Neural progenitor cell (in vitro differentiated cells): ENCODE measurements around the gene FGD4. TPM values are rescaled to one million over a fixed set of nuclear protein-coding genes. Genes with fewer than 3 reads are reported as not detected.

ENCODE experiments used
- DNase-seq: peaks from one replicate; pipeline ENCODE4 v3.0.0-alpha.2; 2016; ENCODE audit warnings: low spot score
- H2AFZ ChIP-seq: fragments of 200-600 bp; sonication (generic); replicated peaks from 2 replicates; pipeline ENCODE4 v1.6.1; 2016; ENCODE audit warnings: antibody characterized with exemption
- H3F3A ChIP-seq: fragments of 200-600 bp; sonication (generic); 2 replicates; pipeline ENCODE4 v1.6.1; 2016; ENCODE audit warnings: antibody characterized with exemption, low read depth
- H3K27ac ChIP-seq: fragments of 200-600 bp; sonication (generic); 2 replicates; pipeline ENCODE4 v1.5.1; 2016; ENCODE audit warnings: mild to moderate bottlenecking
- H3K27me3 ChIP-seq: fragments of 200-600 bp; sonication (generic); 2 replicates; pipeline ENCODE4 v1.6.1; 2016; ENCODE audit warnings: mild to moderate bottlenecking, moderate library complexity
- H3K36me3 ChIP-seq: fragments of 200-600 bp; sonication (generic); 2 replicates; pipeline ENCODE4 v1.5.1; 2016
- H3K4me1 ChIP-seq: fragments of 200-600 bp; sonication (generic); 2 replicates; pipeline ENCODE4 v1.6.1; 2016; ENCODE audit warnings: mixed run types
- H3K4me2 ChIP-seq: fragments of 200-600 bp; sonication (generic); 2 replicates; pipeline ENCODE4 v1.6.1; 2016
- H3K4me3 ChIP-seq: fragments of 200-600 bp; sonication (generic); 2 replicates; pipeline ENCODE4 v1.5.1; 2016
- H3K79me2 ChIP-seq: fragments of 200-600 bp; sonication (generic); 2 replicates; pipeline ENCODE4 v1.6.1; 2016; ENCODE audit warnings: low read depth
- H3K9ac ChIP-seq: fragments of 200-600 bp; sonication (generic); 2 replicates; pipeline ENCODE4 v1.6.1; 2016
- H3K9me3 ChIP-seq: fragments of 200-600 bp; sonication (generic); 2 replicates; pipeline ENCODE4 v1.5.1; 2016; ENCODE audit warnings: low read depth
- H4K20me1 ChIP-seq: fragments of 200-600 bp; sonication (generic); 2 replicates; pipeline ENCODE4 v1.6.1; 2016; ENCODE audit warnings: low read depth
- H3K27ac Mint-ChIP-seq: 3 replicates; pipeline ENCODE4 v1.8.0; 2021; ENCODE audit warnings: mixed read lengths
- H3K27me3 Mint-ChIP-seq: 2 replicates; pipeline ENCODE4 v1.8.0; 2022; ENCODE audit warnings: low read depth, mild to moderate bottlenecking, inconsistent platforms, moderate library complexity, mixed read lengths; ENCODE audit not compliant: insufficient read depth
- H3K36me3 Mint-ChIP-seq: 3 replicates; pipeline ENCODE4 v1.8.0; 2021; ENCODE audit warnings: mixed read lengths
- H3K4me1 Mint-ChIP-seq: 3 replicates; pipeline ENCODE4 v1.8.0; 2021; ENCODE audit warnings: mixed read lengths
- H3K4me3 Mint-ChIP-seq: 3 replicates; pipeline ENCODE4 v1.8.0; 2021; ENCODE audit warnings: mild to moderate bottlenecking, moderate library complexity, mixed read lengths
- H3K9me3 Mint-ChIP-seq: 3 replicates; pipeline ENCODE4 v1.8.0; 2020; ENCODE audit warnings: mixed read lengths
- EZH2 ChIP-seq: fragments of 200-600 bp; sonication (generic); IDR thresholded peaks from 2 replicates; pipeline ENCODE4 v1.6.1; 2017; ENCODE audit warnings: antibody characterized with exemption, mild to moderate bottlenecking, moderate library complexity
- EZH2phosphoT487 ChIP-seq: fragments of 200-600 bp; sonication (generic); IDR thresholded peaks from 2 replicates; pipeline ENCODE4 v1.6.1; 2017; ENCODE audit warnings: antibody characterized with exemption
- total RNA-seq: library from RNA; depleted of rRNA; stranded (reverse); fragments of >200 nt; gene quantifications from 2 replicates; pipeline ENCODE4 v1.2.3, GENCODE V29; 2015; ENCODE audit warnings: low replicate concordance
- TF ChIP-seq, protein P1 (sequence below): fragments of 200-600 bp; sonication (generic); IDR thresholded peaks from 2 replicates; pipeline ENCODE4 v1.5.1; 2017; ENCODE audit warnings: antibody characterized with exemption, mild to moderate bottlenecking

Gene FGD4
- total RNA-seq, 1 donor from 2014 or later = 41.4 TPM

DNA sequence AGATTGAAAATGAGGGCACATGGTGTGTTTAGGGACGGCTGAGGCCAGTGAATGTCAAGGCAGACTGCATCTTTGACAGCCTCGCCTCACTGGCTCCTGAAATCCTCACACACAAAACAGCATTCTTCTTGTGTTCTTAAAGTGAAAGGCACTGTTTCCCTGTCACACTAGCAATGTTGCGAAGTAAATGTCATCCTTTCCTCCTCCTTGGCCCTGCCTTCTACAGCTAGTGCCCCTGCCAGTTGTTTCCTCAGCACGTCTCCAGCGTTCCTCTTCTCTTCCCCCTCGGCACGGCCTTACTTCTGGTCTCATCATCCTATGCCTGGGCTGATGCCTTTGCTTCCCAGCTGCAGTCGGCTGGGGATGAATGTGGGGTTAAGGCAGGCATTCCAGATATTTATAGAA, 150.3 kb downstream of the FGD4 start:
- Mint-ChIP-seq H3K4me3 (peak overlapping the region; percentile 4), H3K36me3 (peaks cover 8% of the 10 kb centered on the region), H3K27ac (peak overlapping the region; percentile 59), H3K4me1 (peaks cover 24% of the 10 kb centered on the region), H3K27me3 (peaks cover 4% of the 10 kb centered on the region), H3K9me3 (peaks cover 3% of the 10 kb centered on the region)
- Histone ChIP-seq H3K27me3 (no peaks in the 10 kb centered on the region), H3K4me1 (peaks cover 8% of the 10 kb centered on the region), H3K27ac (no peak overlapping the region), H3K79me2 (peaks cover 100% of the 10 kb centered on the region), H3F3A (no peaks in the 10 kb centered on the region), H3K9me3 (no peaks in the 10 kb centered on the region), H3K9ac (no peak overlapping the region), H4K20me1 (peaks cover 64% of the 10 kb centered on the region), H2AFZ (no peak overlapping the region), H3K36me3 (no peaks in the 10 kb centered on the region), H3K4me3 (no peak overlapping the region), H3K4me2 (no peak overlapping the region)
- TF ChIP-seq EZH2phosphoT487 = no peak
- no peak for TF ChIP-seq EZH2
- TF ChIP-seq, protein P1, sequence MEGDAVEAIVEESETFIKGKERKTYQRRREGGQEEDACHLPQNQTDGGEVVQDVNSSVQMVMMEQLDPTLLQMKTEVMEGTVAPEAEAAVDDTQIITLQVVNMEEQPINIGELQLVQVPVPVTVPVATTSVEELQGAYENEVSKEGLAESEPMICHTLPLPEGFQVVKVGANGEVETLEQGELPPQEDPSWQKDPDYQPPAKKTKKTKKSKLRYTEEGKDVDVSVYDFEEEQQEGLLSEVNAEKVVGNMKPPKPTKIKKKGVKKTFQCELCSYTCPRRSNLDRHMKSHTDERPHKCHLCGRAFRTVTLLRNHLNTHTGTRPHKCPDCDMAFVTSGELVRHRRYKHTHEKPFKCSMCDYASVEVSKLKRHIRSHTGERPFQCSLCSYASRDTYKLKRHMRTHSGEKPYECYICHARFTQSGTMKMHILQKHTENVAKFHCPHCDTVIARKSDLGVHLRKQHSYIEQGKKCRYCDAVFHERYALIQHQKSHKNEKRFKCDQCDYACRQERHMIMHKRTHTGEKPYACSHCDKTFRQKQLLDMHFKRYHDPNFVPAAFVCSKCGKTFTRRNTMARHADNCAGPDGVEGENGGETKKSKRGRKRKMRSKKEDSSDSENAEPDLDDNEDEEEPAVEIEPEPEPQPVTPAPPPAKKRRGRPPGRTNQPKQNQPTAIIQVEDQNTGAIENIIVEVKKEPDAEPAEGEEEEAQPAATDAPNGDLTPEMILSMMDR = no peak
- DNase-seq = peak; percentile 32

DNA sequence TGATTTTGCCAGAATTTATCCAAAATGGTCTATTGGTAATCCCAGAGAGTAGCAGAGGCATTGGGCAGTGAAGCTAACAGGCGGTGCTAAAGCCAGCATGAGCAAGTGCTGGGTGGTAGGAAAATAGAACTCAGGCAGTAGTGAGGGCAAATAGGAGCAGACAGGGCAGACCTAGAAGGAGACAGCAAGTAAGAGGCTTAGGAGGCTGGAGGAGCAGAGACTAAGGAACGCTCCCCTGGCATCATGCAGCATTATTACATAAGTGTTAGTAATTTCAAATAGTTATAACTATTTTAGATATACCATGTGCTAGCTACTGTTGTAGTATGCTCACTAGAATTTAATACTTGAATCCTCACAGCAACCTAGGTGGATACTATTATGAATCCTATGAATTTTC, 151.7 kb downstream of the FGD4 start:
- Mint-ChIP-seq H3K9me3 (peaks cover 6% of the 10 kb centered on the region), H3K4me3 (no peak overlapping the region), H3K27ac (no peak overlapping the region), H3K4me1 (peaks cover 24% of the 10 kb centered on the region), H3K36me3 (peaks cover 14% of the 10 kb centered on the region), H3K27me3 (peaks cover 7% of the 10 kb centered on the region)
- H3K9ac ChIP-seq = no peak overlapping the region
- no peak overlapping the region for H2AFZ ChIP-seq
- peaks cover 100% of the 10 kb centered on the region for H3K79me2 ChIP-seq
- DNase-seq = no peak
- no peaks in the 10 kb centered on the region for H3K27me3 ChIP-seq
- peaks cover 51% of the 10 kb centered on the region for H4K20me1 ChIP-seq
- H3K4me1 ChIP-seq = peaks cover 8% of the 10 kb centered on the region
- H3K4me3 ChIP-seq = no peak overlapping the region
- H3F3A ChIP-seq = no peaks in the 10 kb centered on the region
- no peaks in the 10 kb centered on the region for H3K36me3 ChIP-seq
- H3K9me3 ChIP-seq = no peaks in the 10 kb centered on the region
- H3K4me2 ChIP-seq = no peak overlapping the region
- TF ChIP-seq EZH2phosphoT487 = no peak
- TF ChIP-seq, protein P1 = no peak
- TF ChIP-seq EZH2 = no peak
- H3K27ac ChIP-seq = no peak overlapping the region

DNA sequence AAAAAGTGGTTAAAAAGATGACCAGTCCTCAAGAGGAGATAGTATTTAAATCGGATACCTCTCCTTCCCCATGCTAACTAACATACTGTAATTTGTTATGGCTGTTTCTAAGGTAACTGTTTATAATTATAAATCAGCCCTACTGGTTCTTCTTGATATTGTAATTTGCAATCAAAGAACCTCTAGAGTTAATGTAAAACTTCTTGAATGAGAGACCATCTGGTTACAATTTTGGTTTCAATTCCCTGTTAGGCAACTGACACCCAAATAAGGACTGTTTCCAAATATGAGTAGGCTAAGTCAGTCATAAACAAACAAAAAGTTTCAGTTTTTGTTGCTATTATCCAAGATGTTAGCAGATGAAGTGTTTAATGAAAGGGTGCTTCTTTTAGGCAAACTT, 159.5 kb downstream of the FGD4 start:
- peaks cover 24% of the 10 kb centered on the region for H3K4me1 Mint-ChIP-seq
- peaks cover 34% of the 10 kb centered on the region for H3F3A ChIP-seq
- H3K27me3 ChIP-seq = no peaks in the 10 kb centered on the region
- no peak for TF ChIP-seq EZH2phosphoT487
- TF ChIP-seq, protein P1 = no peak
- no peak for TF ChIP-seq EZH2
- no peak overlapping the region for H2AFZ ChIP-seq
- no peaks in the 10 kb centered on the region for H3K36me3 ChIP-seq
- DNase-seq = no peak
- H3K27ac ChIP-seq = peak overlapping the region; percentile 50
- no peaks in the 10 kb centered on the region for H3K9me3 ChIP-seq
- H3K27me3 Mint-ChIP-seq = peaks cover 3% of the 10 kb centered on the region
- peaks cover 58% of the 10 kb centered on the region for H4K20me1 ChIP-seq
- no peak overlapping the region for H3K4me2 ChIP-seq
- H3K79me2 ChIP-seq = peaks cover 88% of the 10 kb centered on the region
- peaks cover 9% of the 10 kb centered on the region for H3K9me3 Mint-ChIP-seq
- no peak overlapping the region for H3K27ac Mint-ChIP-seq
- peaks cover 27% of the 10 kb centered on the region for H3K36me3 Mint-ChIP-seq
- H3K4me1 ChIP-seq = peaks cover 31% of the 10 kb centered on the region
- no peak overlapping the region for H3K4me3 ChIP-seq
- H3K4me3 Mint-ChIP-seq = no peak overlapping the region
- H3K9ac ChIP-seq = no peak overlapping the region
